C4-2B (cell line): ENCODE results near the gene HS3ST5.
A peak's percentile ranks its signal among the peaks of the same experiment; 100 is the strongest.

Experiments
- H3K27ac ChIP-seq: fragments of 450-650 bp; 2 replicates; pipeline ENCODE4 v1.5.1; 2017
- ZFX ChIP-seq: fragments of 450-650 bp; IDR thresholded peaks from 2 replicates; pipeline ENCODE4 v1.6.1; 2017
- TF ChIP-seq, protein P1 (sequence below): fragments of 450-650 bp; conservative IDR thresholded peaks from 2 replicates; pipeline ENCODE4 v1.5.1; 2017; ENCODE audit warnings: mild to moderate bottlenecking

HS3ST5 gene

DNA sequence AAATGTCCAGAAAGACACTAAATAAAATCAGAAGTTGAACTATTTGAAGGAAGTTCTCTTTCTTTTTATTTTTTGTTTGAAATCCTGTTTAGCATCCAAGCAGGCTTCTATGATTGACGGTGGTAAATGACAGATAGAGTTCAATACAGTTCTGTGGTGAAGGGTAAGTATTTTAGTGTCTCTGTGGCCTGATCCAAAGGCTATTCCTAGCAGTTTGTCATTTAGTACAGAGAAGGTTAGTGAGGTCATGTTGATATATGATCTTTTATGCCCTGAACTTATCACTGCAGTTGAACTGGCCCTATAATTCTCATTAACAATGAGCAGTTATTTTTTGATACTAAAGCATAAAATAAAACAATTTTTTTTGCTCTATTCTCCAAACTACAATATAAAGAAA is 227.2 kb downstream of the HS3ST5 start:
- TF ChIP-seq, protein P1, sequence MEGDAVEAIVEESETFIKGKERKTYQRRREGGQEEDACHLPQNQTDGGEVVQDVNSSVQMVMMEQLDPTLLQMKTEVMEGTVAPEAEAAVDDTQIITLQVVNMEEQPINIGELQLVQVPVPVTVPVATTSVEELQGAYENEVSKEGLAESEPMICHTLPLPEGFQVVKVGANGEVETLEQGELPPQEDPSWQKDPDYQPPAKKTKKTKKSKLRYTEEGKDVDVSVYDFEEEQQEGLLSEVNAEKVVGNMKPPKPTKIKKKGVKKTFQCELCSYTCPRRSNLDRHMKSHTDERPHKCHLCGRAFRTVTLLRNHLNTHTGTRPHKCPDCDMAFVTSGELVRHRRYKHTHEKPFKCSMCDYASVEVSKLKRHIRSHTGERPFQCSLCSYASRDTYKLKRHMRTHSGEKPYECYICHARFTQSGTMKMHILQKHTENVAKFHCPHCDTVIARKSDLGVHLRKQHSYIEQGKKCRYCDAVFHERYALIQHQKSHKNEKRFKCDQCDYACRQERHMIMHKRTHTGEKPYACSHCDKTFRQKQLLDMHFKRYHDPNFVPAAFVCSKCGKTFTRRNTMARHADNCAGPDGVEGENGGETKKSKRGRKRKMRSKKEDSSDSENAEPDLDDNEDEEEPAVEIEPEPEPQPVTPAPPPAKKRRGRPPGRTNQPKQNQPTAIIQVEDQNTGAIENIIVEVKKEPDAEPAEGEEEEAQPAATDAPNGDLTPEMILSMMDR: no peak
- no peak for TF ChIP-seq ZFX
- no peak overlapping the region for H3K27ac ChIP-seq

DNA sequence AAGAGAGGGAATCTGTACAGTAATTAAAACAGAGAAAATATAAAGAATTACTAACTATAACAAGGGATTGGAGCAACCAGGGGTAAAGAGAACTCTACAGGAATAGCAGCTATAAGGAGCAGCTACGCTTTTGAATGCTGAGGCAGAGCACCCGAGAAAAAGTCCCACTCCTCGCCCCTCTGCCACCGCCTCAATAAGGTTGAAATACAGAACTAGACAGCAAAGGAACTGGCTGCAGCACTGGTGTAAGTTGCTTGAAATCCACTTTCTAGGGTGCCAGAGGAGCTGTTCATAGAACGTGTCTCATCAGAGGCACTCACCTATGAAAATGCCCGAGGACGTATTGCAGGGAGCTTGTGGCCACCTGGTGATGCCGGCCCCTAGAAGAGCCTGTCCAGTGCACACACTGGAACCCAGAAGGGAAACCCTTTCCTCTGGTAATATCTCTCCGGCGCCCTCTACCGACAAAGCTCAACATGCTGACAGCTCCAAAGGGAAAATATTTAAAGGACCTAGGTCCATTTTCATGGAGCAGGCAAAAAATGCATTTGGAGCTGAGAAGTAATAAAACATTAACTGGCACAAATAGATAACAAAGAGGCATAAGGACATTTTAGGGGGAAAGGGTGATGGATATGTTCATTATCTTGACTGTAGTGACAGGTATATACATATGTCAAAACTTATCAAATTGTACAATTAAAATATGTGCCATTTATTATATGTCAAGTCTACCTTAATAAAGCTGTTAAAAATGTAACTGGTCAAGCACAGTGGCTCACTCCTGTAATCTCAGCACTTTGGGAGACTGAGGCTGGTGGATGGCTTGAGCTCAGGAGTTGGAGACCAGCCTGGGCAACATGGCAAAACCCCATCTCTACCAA is 234.5 kb downstream of the HS3ST5 start:
- TF ChIP-seq ZFX: no peak
- TF ChIP-seq, protein P1: peak; percentile 87

DNA sequence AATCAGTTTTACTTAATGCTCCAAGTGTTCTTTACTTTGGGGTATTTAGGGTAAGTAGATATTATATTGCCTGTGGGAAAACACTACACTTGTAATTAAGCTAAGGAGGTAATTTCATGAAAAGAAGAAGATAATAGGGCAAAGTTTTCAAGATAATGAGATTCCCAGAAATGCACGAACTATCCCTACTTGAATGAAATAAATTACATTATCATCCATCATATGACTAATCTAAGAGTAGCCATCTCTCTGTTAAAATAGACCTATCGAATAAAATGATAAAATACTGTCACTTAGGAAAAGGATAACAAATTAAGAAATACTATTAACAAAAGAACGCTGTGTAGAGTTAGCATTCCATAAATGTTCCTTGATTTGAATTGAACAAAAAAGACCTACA is 236.8 kb downstream of the HS3ST5 start:
- no peak overlapping the region for H3K27ac ChIP-seq
- TF ChIP-seq ZFX: no peak
- TF ChIP-seq, protein P1: no peak

More for the DNA sequence above, 234.5 kb downstream of the HS3ST5 start:
- H3K27ac ChIP-seq: no peak overlapping the region

GRCh38 chr6:114101255-114101654 is 241.6 kb downstream of the HS3ST5 start:
- no peak overlapping the region for H3K27ac ChIP-seq
- TF ChIP-seq, protein P1: no peak
- TF ChIP-seq ZFX: no peak

- TF ChIP-seq ZFX: no peak
- TF ChIP-seq, protein P1: no peak
- no peak overlapping the region for H3K27ac ChIP-seq
Observed at GRCh38 chr6:114100215-114100994, 242.4 kb downstream of the HS3ST5 start.

GRCh38 chr6:114096561-114097172 is 246.2 kb downstream of the HS3ST5 start:
- no peak for TF ChIP-seq ZFX
- TF ChIP-seq, protein P1: peak; percentile 85
- H3K27ac ChIP-seq: no peak overlapping the region
